ENCODE measurements around the gene IL17C. TPM values are rescaled to one million over a fixed set of nuclear protein-coding genes. Genes with fewer than 3 reads are reported as not detected.
A peak's percentile ranks its signal among the peaks of the same experiment; 100 is the strongest.

The IL17C gene
- total RNA-seq, 1 donor from 2014 or later = not detected

DNA sequence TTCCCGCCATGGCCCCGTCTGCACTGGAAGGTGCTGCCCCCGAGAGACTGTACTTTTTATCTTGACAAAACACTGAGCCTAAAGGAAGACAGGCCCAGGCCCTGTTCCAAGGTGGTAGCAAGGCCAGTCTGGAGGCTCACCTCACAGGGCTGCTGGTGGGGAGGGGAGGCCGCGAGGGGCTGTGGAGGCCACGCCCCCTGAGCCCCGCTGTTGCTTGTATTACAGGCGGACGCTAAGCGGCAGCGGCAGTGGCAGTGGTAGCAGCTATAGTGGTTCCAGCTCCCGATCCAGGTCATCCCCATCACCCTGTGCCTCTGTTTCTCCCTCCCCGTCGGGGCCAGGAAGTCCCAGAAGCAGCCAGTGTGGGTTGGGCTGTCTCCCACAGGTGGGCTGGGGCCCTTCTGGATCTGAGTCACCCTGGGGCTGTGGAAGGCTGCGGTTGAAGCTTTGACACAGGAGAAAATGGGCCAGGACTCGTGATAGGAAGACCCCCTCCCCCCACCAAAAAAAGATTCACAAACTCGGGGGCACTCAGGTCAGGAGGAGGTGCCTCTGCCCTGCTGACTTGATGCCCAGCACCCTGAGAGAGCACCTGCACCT, 13.3 kb upstream of the IL17C start:
- H3K27me3 ChIP-seq (ENCODE audit: low read depth) = no peaks in the 10 kb centered on the region
- H3K36me3 ChIP-seq = peaks cover 87% of the 10 kb centered on the region
- ATAC-seq (no peak), DNase-seq (no peak)
- H3K4me1 ChIP-seq = no peaks in the 10 kb centered on the region
- TF ChIP-seq, protein P1, sequence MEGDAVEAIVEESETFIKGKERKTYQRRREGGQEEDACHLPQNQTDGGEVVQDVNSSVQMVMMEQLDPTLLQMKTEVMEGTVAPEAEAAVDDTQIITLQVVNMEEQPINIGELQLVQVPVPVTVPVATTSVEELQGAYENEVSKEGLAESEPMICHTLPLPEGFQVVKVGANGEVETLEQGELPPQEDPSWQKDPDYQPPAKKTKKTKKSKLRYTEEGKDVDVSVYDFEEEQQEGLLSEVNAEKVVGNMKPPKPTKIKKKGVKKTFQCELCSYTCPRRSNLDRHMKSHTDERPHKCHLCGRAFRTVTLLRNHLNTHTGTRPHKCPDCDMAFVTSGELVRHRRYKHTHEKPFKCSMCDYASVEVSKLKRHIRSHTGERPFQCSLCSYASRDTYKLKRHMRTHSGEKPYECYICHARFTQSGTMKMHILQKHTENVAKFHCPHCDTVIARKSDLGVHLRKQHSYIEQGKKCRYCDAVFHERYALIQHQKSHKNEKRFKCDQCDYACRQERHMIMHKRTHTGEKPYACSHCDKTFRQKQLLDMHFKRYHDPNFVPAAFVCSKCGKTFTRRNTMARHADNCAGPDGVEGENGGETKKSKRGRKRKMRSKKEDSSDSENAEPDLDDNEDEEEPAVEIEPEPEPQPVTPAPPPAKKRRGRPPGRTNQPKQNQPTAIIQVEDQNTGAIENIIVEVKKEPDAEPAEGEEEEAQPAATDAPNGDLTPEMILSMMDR (IDR thresholded peaks at IDR 0.05) = no peak
- intact Hi-C loops (cut with DNase I) = no loop called here
- H3K27ac ChIP-seq = no peak overlapping the region
- H3K9me3 ChIP-seq = no peaks in the 10 kb centered on the region
- H3K4me3 ChIP-seq = no peak overlapping the region

DNA sequence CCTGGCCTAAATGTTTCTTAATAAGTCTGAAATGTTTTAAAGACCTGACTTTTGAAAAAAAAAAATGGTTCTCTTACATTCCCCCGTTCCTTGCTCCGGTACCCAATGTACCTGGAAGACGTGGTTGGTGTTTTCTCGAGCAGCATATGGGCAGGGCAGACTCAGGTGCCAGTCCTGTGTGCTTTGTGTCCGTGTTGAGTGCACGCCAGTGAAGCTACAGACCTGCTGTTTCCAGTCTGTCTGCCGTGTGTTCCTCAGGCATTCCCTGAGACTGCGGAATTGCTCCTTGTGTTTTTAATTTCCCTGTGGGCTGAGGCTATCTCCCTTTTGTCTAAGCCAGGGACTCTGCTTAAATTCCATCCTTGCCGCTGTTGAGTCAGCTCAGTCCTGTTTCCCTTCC, 11.7 kb upstream of the IL17C start:
- H3K36me3 ChIP-seq = peaks cover 100% of the 10 kb centered on the region
- no peaks in the 10 kb centered on the region for H3K27me3 ChIP-seq (ENCODE audit: low read depth)
- H3K4me1 ChIP-seq = no peaks in the 10 kb centered on the region
- TF ChIP-seq, protein P1 (IDR thresholded peaks at IDR 0.05) = no peak
- no peak for DNase-seq
- no peak overlapping the region for H3K4me3 ChIP-seq
- no peak overlapping the region for H3K27ac ChIP-seq
- intact Hi-C loops (cut with DNase I) = no loop called here
- no peak for ATAC-seq
- no peaks in the 10 kb centered on the region for H3K9me3 ChIP-seq

GRCh38 chr16:88627531-88628411, 10.6 kb upstream of the IL17C start:
- ATAC-seq = no peak
- no peak overlapping the region for H3K27ac ChIP-seq
- peaks cover 100% of the 10 kb centered on the region for H3K36me3 ChIP-seq
- no peak for DNase-seq
- intact Hi-C loops (cut with DNase I) = no loop called here
- no peak overlapping the region for H3K4me3 ChIP-seq
- no peaks in the 10 kb centered on the region for H3K9me3 ChIP-seq
- H3K4me1 ChIP-seq = no peaks in the 10 kb centered on the region
- H3K27me3 ChIP-seq (ENCODE audit: low read depth) = no peaks in the 10 kb centered on the region
- TF ChIP-seq, protein P1 (IDR thresholded peaks at IDR 0.05) = no peak

- intact Hi-C loops (cut with DNase I) = no loop called here
- DNase-seq = no peak
- H3K4me3 ChIP-seq = no peak overlapping the region
- no peak for ATAC-seq
- no peaks in the 10 kb centered on the region for H3K9me3 ChIP-seq
- H3K27me3 ChIP-seq (ENCODE audit: low read depth) = no peaks in the 10 kb centered on the region
- H3K4me1 ChIP-seq = no peaks in the 10 kb centered on the region
- H3K36me3 ChIP-seq = peaks cover 100% of the 10 kb centered on the region
- TF ChIP-seq, protein P1 (IDR thresholded peaks at IDR 0.05) = peak; percentile 20
- no peak overlapping the region for H3K27ac ChIP-seq
Measured at GRCh38 chr16:88628512-88628974, 9.8 kb upstream of the IL17C start.

DNA sequence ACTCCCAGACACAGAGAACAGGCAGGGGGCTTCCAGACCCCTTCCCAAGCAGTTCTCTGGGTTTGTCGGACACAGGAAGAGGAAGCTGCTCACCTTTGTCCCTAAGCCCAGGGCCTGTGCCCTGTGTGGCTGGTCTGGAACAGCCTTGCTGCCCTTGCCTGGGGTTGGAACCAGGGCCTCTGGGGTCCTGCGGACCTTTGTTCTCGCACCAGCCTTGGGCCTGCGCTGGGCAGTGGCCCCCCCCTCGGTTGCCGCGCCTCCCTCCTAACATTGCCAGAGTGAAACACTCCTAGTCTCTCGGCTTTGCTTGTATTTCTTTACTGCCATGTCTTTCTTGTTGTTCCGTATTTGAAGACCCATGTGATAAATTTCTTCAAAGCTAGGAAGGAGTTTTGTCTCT, 8.5 kb upstream of the IL17C start:
- no peak for ATAC-seq
- no peaks in the 10 kb centered on the region for H3K27me3 ChIP-seq (ENCODE audit: low read depth)

More for the DNA sequence above, 8.5 kb upstream of the IL17C start:
- TF ChIP-seq, protein P1 (IDR thresholded peaks at IDR 0.05) = no peak
- Histone ChIP-seq H3K36me3 (peaks cover 91% of the 10 kb centered on the region), H3K27ac (no peak overlapping the region), H3K4me3 (no peak overlapping the region), H3K9me3 (no peaks in the 10 kb centered on the region), H3K4me1 (peaks cover 11% of the 10 kb centered on the region)
- no peak for DNase-seq
- intact Hi-C loops (cut with DNase I) = no loop called here
